Testis (tissue), 2 donors: ENCODE measurements around the gene HYOU1.

Experiments used
- POLR2A ChIP-seq: fragments of 450-650 bp; IDR thresholded peaks from one replicate; pipeline ENCODE4 v1.6.1; 2017; ENCODE audit warnings: antibody characterized with exemption, mild to moderate bottlenecking, moderate library complexity
- TF ChIP-seq, protein P1 (sequence below), 3 experiments: fragments of 450-650 bp in 2 of 3; fragments of 200-600 bp in 1 of 3; sonication (generic) in 1 of 3; IDR thresholded peaks; one replicate each; pipeline ENCODE4 v1.5.1; 2016 to 2019; ENCODE audit warnings: antibody characterized with exemption in 3 of 3, mild to moderate bottlenecking in 2 of 3, moderate library complexity in 1 of 3

DNA sequence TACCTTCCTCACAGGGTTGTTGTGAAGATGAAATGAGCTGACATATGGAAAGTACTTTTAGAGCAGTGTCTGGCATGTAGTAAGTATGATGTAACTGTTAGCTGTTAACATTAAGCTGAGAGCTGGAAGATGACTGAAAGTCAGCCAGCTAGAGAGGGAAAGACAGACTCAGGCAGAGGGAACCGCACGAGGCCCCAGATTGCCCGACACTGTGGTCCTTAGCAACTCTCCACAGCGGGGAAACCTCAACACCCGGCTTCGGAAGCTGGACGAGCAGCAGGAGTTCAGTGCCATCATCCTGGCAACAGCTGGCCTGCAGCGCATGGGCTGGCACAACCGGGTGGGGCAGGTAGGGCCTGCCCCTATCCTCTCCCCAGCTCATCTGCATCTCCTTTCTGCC, 34.2 kb upstream of the HYOU1 start:
- TF ChIP-seq, protein P1, sequence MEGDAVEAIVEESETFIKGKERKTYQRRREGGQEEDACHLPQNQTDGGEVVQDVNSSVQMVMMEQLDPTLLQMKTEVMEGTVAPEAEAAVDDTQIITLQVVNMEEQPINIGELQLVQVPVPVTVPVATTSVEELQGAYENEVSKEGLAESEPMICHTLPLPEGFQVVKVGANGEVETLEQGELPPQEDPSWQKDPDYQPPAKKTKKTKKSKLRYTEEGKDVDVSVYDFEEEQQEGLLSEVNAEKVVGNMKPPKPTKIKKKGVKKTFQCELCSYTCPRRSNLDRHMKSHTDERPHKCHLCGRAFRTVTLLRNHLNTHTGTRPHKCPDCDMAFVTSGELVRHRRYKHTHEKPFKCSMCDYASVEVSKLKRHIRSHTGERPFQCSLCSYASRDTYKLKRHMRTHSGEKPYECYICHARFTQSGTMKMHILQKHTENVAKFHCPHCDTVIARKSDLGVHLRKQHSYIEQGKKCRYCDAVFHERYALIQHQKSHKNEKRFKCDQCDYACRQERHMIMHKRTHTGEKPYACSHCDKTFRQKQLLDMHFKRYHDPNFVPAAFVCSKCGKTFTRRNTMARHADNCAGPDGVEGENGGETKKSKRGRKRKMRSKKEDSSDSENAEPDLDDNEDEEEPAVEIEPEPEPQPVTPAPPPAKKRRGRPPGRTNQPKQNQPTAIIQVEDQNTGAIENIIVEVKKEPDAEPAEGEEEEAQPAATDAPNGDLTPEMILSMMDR (IDR thresholded peaks at IDR 0.05) = no peak
- TF ChIP-seq POLR2A = no peak
